ENCODE data around the gene RIPOR3. TPM values are rescaled to one million over a fixed set of nuclear protein-coding genes. Genes with fewer than 3 reads are reported as not detected.

Gene RIPOR3
- total RNA-seq, 4 donors from 2014 or later: 1.3 to 9.7 (median 3.3) TPM

DNA sequence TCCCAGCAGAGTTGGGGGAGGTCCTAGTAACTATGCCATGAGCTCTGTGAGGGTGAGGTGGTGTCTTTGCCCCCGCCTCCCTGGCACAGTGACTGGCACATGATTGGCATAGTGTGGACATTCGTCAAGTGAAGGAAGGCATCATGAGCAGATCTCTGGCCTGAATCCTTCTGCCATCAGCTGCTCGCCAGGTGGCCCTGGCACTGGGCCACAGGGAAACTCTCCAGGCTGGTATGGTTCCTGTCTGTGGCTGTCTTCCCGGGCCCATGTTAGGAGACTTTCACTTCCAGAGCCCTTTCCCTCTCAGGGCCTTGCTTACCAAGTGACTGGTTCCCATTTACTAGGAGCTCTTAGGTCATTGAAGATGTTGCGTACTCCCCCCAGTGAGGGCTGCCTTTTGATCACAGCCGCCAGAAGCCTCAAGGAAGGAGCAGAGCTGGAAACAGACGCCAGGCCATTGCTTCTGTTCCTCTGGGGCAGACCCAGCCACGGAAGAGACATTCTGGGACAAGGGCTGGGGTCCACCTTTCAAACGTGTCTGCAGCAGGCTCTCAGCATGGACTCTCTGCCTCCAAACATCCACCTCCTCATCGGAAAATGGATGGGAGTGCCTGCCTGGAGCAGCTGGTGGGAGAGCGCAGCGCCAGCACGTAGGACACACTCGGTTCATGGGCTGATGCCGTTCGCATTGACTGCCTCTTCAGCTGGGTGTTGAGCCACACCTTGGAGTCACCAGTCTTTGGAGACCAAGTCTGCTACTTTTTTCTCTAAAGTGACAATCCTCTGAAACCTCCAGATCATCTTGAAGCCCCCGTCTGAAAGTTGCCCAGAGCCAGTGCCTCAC lies 113.9 kb downstream of the RIPOR3 start:
- WGBS, 2 donors: 57 to 73% methylated on average over 6 to 14 of the region's 17 CpGs
- no peak overlapping the region for H3K4me3 ChIP-seq
- H3K36me3 ChIP-seq: peaks cover 27 to 100% (median 41%) of the 10 kb centered on the region in 3 donors
- H3K27me3 ChIP-seq: no peaks in the 10 kb centered on the region
- peaks cover 7 to 46% (median 14%) of the 10 kb centered on the region in 3 donors for H3K4me1 ChIP-seq
- H3K9me3 ChIP-seq: no peaks in the 10 kb centered on the region
- peak overlapping the region in 3 of 4 donors; percentile 0 to 13 (median 9) for H3K27ac ChIP-seq
- intact Hi-C loops (cut with DNase I): loop anchor here (5.0 kb wide), 2 partner anchors 100 to 395 kb away; no protein-coding TSS in a partner anchor
- TF ChIP-seq POLR2A (IDR thresholded peaks at IDR 0.05): no peak
- TF ChIP-seq, protein P1, sequence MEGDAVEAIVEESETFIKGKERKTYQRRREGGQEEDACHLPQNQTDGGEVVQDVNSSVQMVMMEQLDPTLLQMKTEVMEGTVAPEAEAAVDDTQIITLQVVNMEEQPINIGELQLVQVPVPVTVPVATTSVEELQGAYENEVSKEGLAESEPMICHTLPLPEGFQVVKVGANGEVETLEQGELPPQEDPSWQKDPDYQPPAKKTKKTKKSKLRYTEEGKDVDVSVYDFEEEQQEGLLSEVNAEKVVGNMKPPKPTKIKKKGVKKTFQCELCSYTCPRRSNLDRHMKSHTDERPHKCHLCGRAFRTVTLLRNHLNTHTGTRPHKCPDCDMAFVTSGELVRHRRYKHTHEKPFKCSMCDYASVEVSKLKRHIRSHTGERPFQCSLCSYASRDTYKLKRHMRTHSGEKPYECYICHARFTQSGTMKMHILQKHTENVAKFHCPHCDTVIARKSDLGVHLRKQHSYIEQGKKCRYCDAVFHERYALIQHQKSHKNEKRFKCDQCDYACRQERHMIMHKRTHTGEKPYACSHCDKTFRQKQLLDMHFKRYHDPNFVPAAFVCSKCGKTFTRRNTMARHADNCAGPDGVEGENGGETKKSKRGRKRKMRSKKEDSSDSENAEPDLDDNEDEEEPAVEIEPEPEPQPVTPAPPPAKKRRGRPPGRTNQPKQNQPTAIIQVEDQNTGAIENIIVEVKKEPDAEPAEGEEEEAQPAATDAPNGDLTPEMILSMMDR (IDR thresholded peaks at IDR 0.05): no peak
- no peak for DNase-seq

DNA sequence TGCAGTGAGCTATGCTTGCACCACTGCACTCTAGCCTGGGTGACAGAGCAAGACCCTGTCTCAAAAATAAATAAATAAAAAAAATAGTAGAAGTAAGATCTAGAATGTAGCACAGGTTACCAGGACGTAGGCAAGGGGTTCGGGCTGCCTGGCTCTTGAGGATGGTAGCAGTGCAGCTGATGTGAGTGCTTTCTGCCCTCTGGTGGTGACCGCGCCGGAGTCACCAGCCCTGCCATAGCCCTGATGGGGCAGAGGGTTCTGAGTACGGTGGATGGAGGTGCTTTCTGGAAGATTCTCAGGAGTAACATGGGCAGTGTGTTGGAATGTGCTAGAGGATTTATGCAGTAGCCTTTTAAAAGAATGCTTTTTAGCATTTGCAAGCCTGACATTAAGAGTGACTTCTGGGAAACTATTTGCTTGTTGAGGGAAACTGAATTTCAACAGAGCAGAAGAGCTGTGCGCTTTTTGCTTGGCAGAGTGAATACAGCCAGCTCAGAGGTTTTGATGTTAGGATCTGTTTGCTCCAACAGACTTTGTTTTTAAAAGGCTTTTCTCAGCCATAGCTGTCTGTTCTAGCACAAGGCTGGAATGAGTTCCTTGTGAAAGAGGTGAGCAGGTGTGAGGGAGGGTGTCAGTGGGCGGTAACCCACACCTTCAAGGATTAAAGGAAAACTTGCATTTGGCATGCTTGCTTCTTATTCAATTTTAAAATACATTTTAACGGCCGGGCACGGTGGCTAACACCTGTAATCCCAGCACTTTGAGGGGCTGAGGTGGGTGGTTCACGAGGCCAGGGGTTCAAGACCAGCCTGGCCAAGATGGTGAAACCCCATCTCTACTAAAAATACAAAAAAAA lies 115.2 kb downstream of the RIPOR3 start:
- peaks cover 7 to 54% (median 10%) of the 10 kb centered on the region in 3 donors for H3K4me1 ChIP-seq
- H3K27me3 ChIP-seq: no peaks in the 10 kb centered on the region
- intact Hi-C loops (cut with DNase I): loop anchor here (5.0 kb wide), 2 partner anchors 99 to 394 kb away; no protein-coding TSS in a partner anchor
- peak overlapping the region in 2 of 4 donors; percentile 1 to 42 for H3K27ac ChIP-seq
- no peak overlapping the region for H3K4me3 ChIP-seq
- H3K36me3 ChIP-seq: peaks cover 21 to 100% (median 30%) of the 10 kb centered on the region in 3 donors
- no peak for TF ChIP-seq POLR2A (IDR thresholded peaks at IDR 0.05)
- TF ChIP-seq, protein P1 (IDR thresholded peaks at IDR 0.05): peak; percentile 46 to 88 (median 80)
- no peaks in the 10 kb centered on the region for H3K9me3 ChIP-seq
- no peak for DNase-seq
- WGBS, 2 donors: 39 to 40% methylated on average over 12 of the region's 12 CpGs

DNA sequence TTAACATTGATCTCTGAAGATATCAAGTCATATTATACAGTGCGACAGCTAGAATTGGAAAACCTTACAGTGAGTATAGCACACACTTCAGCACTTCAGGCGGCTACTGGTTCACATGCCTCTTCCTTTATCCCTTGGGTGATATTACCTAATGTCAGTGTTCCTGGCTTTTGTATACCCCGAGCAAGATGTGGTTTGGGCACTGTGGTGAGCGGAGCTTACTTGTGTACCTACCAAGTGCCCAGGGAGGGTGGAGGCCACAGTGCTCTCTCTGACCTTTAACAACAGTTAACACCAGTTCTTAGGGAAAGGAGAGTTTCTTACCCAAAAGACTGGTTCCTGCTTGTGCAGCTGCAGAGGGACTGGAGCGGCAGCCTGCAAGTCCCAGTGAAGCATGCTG lies 116.8 kb downstream of the RIPOR3 start:
- 90 to 91% methylated on average over 4 to 5 of the region's 5 CpGs for WGBS, 2 donors
- no peak overlapping the region for H3K27ac ChIP-seq
- H3K27me3 ChIP-seq: no peaks in the 10 kb centered on the region
- H3K36me3 ChIP-seq: peaks cover 17 to 100% (median 18%) of the 10 kb centered on the region in 3 donors
- no peak for DNase-seq
- no peaks in the 10 kb centered on the region for H3K9me3 ChIP-seq
- peaks cover 7 to 70% (median 10%) of the 10 kb centered on the region in 3 donors for H3K4me1 ChIP-seq
- no peak overlapping the region for H3K4me3 ChIP-seq
- intact Hi-C loops (cut with DNase I): no loop called here
- TF ChIP-seq POLR2A (IDR thresholded peaks at IDR 0.05): no peak
- TF ChIP-seq, protein P1 (IDR thresholded peaks at IDR 0.05): no peak

GRCh38 chr20:50574108-50574507 lies 117.2 kb downstream of the RIPOR3 start:
- H3K36me3 ChIP-seq: peaks cover 14 to 100% (median 18%) of the 10 kb centered on the region in 3 donors

More at GRCh38 chr20:50574108-50574507, 117.2 kb downstream of the RIPOR3 start:
- Histone ChIP-seq H3K27ac (no peak overlapping the region), H3K9me3 (no peaks in the 10 kb centered on the region), H3K27me3 (no peaks in the 10 kb centered on the region), H3K4me1 (peaks cover 9 to 74% (median 10%) of the 10 kb centered on the region in 3 donors), H3K4me3 (no peak overlapping the region)
- WGBS, 2 donors: 77 to 87% methylated on average over 7 of the region's 9 CpGs
- DNase-seq: no peak
- TF ChIP-seq POLR2A (IDR thresholded peaks at IDR 0.05): no peak
- TF ChIP-seq, protein P1 (IDR thresholded peaks at IDR 0.05): no peak
- intact Hi-C loops (cut with DNase I): no loop called here
